Stomach smooth muscle (tissue), 2 donors: ENCODE measurements around the gene KLHL33.

Experiments used
- H3K27ac ChIP-seq: one replicate; pipeline ENCODE4 v1.7.0; 2013; ENCODE audit warnings: mild to moderate bottlenecking, low read length, inconsistent platforms
- H3K27me3 ChIP-seq, 2 donors: one replicate each; pipeline ENCODE4 v1.7.0; 2013; ENCODE audit warnings: low read length in 2 of 2; ENCODE audit not compliant: insufficient read depth in 2 of 2, control insufficient read depth in 1 of 2
- H3K36me3 ChIP-seq, 2 donors: one replicate each; pipeline ENCODE4 v1.7.0; 2013; ENCODE audit warnings: low read length in 2 of 2; ENCODE audit not compliant: control insufficient read depth in 2 of 2, insufficient read depth in 2 of 2
- H3K4me1 ChIP-seq: one replicate; pipeline ENCODE4 v1.7.0; 2013; ENCODE audit warnings: low read length; ENCODE audit not compliant: control insufficient read depth, insufficient read depth
- H3K4me3 ChIP-seq, 2 donors: one replicate each; pipeline ENCODE4 v1.7.0; 2013; ENCODE audit warnings: low read length in 2 of 2
- H3K9ac ChIP-seq, 2 donors: one replicate each; pipeline ENCODE4 v1.7.0; 2013; ENCODE audit warnings: low read length in 2 of 2, mild to moderate bottlenecking in 1 of 2
- H3K9me3 ChIP-seq, 2 donors: one replicate each; pipeline ENCODE4 v1.7.0; 2013; ENCODE audit warnings: low read length in 2 of 2; ENCODE audit not compliant: control insufficient read depth in 2 of 2
- donor health status: healthy.
- donor health status: Pancreatic carcinoma.

KLHL33 gene

GRCh38 chr14:20435582-20436362, at the start of gene KLHL33:
TSS of gene KLHL33 (minus strand) at chr14:20436166. CDS start at chr14:20435811, 355 bp downstream.
- H3K27ac ChIP-seq = no peak within 1 kb of the TSS
- H3K27me3 ChIP-seq = peaks cover 0 to 7% of the 10 kb centered on the region in 2 donors
- no peaks in the 10 kb centered on the region for H3K36me3 ChIP-seq
- H3K9me3 ChIP-seq = no peaks in the 10 kb centered on the region
- H3K4me3 ChIP-seq = peak within 1 kb of the TSS; percentile 36 to 61
- H3K4me1 ChIP-seq = peaks cover 3% of the 10 kb centered on the region
- peak within 1 kb of the TSS; percentile 23 to 62 for H3K9ac ChIP-seq

- H3K27me3 ChIP-seq = no peaks in the 10 kb centered on the region
- no peaks in the 10 kb centered on the region for H3K9me3 ChIP-seq
- H3K9ac ChIP-seq = no peak overlapping the region
- H3K36me3 ChIP-seq = no peaks in the 10 kb centered on the region
- H3K27ac ChIP-seq = no peak overlapping the region
- no peaks in the 10 kb centered on the region for H3K4me1 ChIP-seq
- H3K4me3 ChIP-seq = no peak overlapping the region
Measured at GRCh38 chr14:20482382-20482781, 46.4 kb upstream of the KLHL33 start.

GRCh38 chr14:20478894-20479293, 42.9 kb upstream of the KLHL33 start:
- Histone ChIP-seq H3K4me1 (no peaks in the 10 kb centered on the region), H3K9ac (no peak overlapping the region), H3K27me3 (no peaks in the 10 kb centered on the region), H3K9me3 (no peaks in the 10 kb centered on the region), H3K36me3 (peaks cover 0 to 7% of the 10 kb centered on the region in 2 donors), H3K4me3 (no peak overlapping the region), H3K27ac (no peak overlapping the region)

- Histone ChIP-seq H3K36me3 (peaks cover 0 to 7% of the 10 kb centered on the region in 2 donors), H3K27ac (peak overlapping the region; percentile 18), H3K27me3 (no peaks in the 10 kb centered on the region), H3K9me3 (no peaks in the 10 kb centered on the region), H3K9ac (no peak overlapping the region), H3K4me1 (no peaks in the 10 kb centered on the region), H3K4me3 (no peak overlapping the region)
Measured at GRCh38 chr14:20477211-20477876, 41.4 kb upstream of the KLHL33 start.

GRCh38 chr14:20476776-20477175, 40.8 kb upstream of the KLHL33 start:
- no peaks in the 10 kb centered on the region for H3K4me1 ChIP-seq
- no peak overlapping the region for H3K4me3 ChIP-seq
- H3K27ac ChIP-seq = no peak overlapping the region

GRCh38 chr14:20472536-20473169, 36.7 kb upstream of the KLHL33 start:
- H3K27me3 ChIP-seq = no peaks in the 10 kb centered on the region
- H3K27ac ChIP-seq = no peak overlapping the region
- H3K4me1 ChIP-seq = peaks cover 19% of the 10 kb centered on the region
- no peak overlapping the region for H3K4me3 ChIP-seq
- peaks cover 0 to 7% of the 10 kb centered on the region in 2 donors for H3K36me3 ChIP-seq
- no peak overlapping the region for H3K9ac ChIP-seq
- no peaks in the 10 kb centered on the region for H3K9me3 ChIP-seq

More at GRCh38 chr14:20476776-20477175, 40.8 kb upstream of the KLHL33 start:
- Histone ChIP-seq H3K36me3 (peaks cover 0 to 7% of the 10 kb centered on the region in 2 donors), H3K27me3 (no peaks in the 10 kb centered on the region), H3K9ac (no peak overlapping the region), H3K9me3 (no peaks in the 10 kb centered on the region)

- no peaks in the 10 kb centered on the region for H3K9me3 ChIP-seq
- peaks cover 0 to 5% of the 10 kb centered on the region in 2 donors for H3K36me3 ChIP-seq
- H3K4me3 ChIP-seq = peak overlapping the region; percentile 94 to 98
- peaks cover 19% of the 10 kb centered on the region for H3K4me1 ChIP-seq
- peak overlapping the region in 1 of 2 donors; percentile 83 for H3K9ac ChIP-seq
- H3K27ac ChIP-seq = no peak overlapping the region
- no peaks in the 10 kb centered on the region for H3K27me3 ChIP-seq
Measured at GRCh38 chr14:20470603-20470901, 34.6 kb upstream of the KLHL33 start.

GRCh38 chr14:20469890-20470602, 34.1 kb upstream of the KLHL33 start:
- H3K9me3 ChIP-seq = no peaks in the 10 kb centered on the region
- H3K9ac ChIP-seq = peak overlapping the region; percentile 83 to 85
- H3K27me3 ChIP-seq = no peaks in the 10 kb centered on the region
- peaks cover 0 to 2% of the 10 kb centered on the region in 2 donors for H3K36me3 ChIP-seq
- H3K4me1 ChIP-seq = peaks cover 19% of the 10 kb centered on the region
- peak overlapping the region; percentile 85 for H3K27ac ChIP-seq
- peak overlapping the region; percentile 94 to 98 for H3K4me3 ChIP-seq

- peak within 1 kb of the TSS; percentile 83 to 85 for H3K9ac ChIP-seq
Measured at GRCh38 chr14:20469242-20469889, 33.4 kb upstream of the KLHL33 start, which contains the start of gene PNP. TSS of gene PNP (plus strand) at chr14:20469406. CDS start at chr14:20469525, 119 bp downstream.

GRCh38 chr14:20468764-20469241, 32.8 kb upstream of the KLHL33 start:
- Histone ChIP-seq H3K4me3 (peak overlapping the region; percentile 94 to 98), H3K4me1 (peaks cover 19% of the 10 kb centered on the region), H3K9me3 (no peaks in the 10 kb centered on the region), H3K36me3 (no peaks in the 10 kb centered on the region), H3K27ac (peak overlapping the region; percentile 85), H3K9ac (peak overlapping the region; percentile 83 to 85), H3K27me3 (no peaks in the 10 kb centered on the region)

More at GRCh38 chr14:20469242-20469889, 33.4 kb upstream of the KLHL33 start, which contains the start of gene PNP:
- Histone ChIP-seq H3K9me3 (no peaks in the 10 kb centered on the region), H3K4me1 (peaks cover 19% of the 10 kb centered on the region), H3K27me3 (no peaks in the 10 kb centered on the region), H3K27ac (peak within 1 kb of the TSS; percentile 85), H3K4me3 (peak within 1 kb of the TSS; percentile 94 to 98), H3K36me3 (no peaks in the 10 kb centered on the region)
